Right kidney (tissue), 1 donor: ENCODE measurements around the gene LRRC4B.

Experiments used
- DNase-seq: peaks from one replicate; pipeline ENCODE4 v3.0.0-alpha.2; 2016

LRRC4B gene

GRCh38 chr19:50505856-50506611 lies 62.2 kb downstream of the LRRC4B start:
- no peak for DNase-seq

- DNase-seq = no peak
These were observed 66.4 kb downstream of the LRRC4B start for GRCh38 chr19:50501568-50502475.

GRCh38 chr19:50501186-50501567 lies 67.1 kb downstream of the LRRC4B start:
- DNase-seq = no peak

GRCh38 chr19:50500753-50501151 lies 67.5 kb downstream of the LRRC4B start:
- DNase-seq = no peak

- peak; percentile 55 for DNase-seq
These were observed 68.0 kb downstream of the LRRC4B start for GRCh38 chr19:50500060-50500752.

GRCh38 chr19:50498219-50499056 lies 69.8 kb downstream of the LRRC4B start:
- DNase-seq = no peak

- DNase-seq = no peak
These were observed 71.2 kb downstream of the LRRC4B start for GRCh38 chr19:50497022-50497405.

GRCh38 chr19:50496189-50497021 lies 71.8 kb downstream of the LRRC4B start:
- no peak for DNase-seq

GRCh38 chr19:50495020-50495531 lies 73.2 kb downstream of the LRRC4B start:
- DNase-seq = no peak

- no peak for DNase-seq
These were observed 73.8 kb downstream of the LRRC4B start for GRCh38 chr19:50494186-50495019.

- DNase-seq = no peak
These were observed 75.1 kb downstream of the LRRC4B start for GRCh38 chr19:50493171-50493570.

GRCh38 chr19:50492303-50493052 lies 75.8 kb downstream of the LRRC4B start:
- no peak for DNase-seq

- DNase-seq = no peak
These were observed 77.2 kb downstream of the LRRC4B start for GRCh38 chr19:50490991-50491472.

GRCh38 chr19:50490411-50490811 lies 77.8 kb downstream of the LRRC4B start:
- DNase-seq = no peak

GRCh38 chr19:50489461-50490011 lies 78.7 kb downstream of the LRRC4B start:
- no peak for DNase-seq

- DNase-seq = no peak
These were observed 79.6 kb downstream of the LRRC4B start for GRCh38 chr19:50488389-50489194.

GRCh38 chr19:50486823-50487515 lies 81.3 kb downstream of the LRRC4B start:
- DNase-seq = no peak
